GM06990 (cell line): ENCODE data around the gene PHYKPL.

ENCODE experiments used
- DNase-seq: peaks from one replicate; pipeline ENCODE4 v3.0.0-alpha.2; 2011; ENCODE audit not compliant: insufficient read length; ENCODE audit errors: extremely low read depth
- H3K27me3 ChIP-seq: replicated peaks from 2 replicates; pipeline ENCODE4 v1.6.0; 2011; ENCODE audit warnings: low read length; ENCODE audit not compliant: control insufficient read depth, insufficient read depth
- H3K36me3 ChIP-seq: 2 replicates; pipeline ENCODE4 v1.5.1; 2011; ENCODE audit warnings: low read length; ENCODE audit not compliant: control insufficient read depth, insufficient read depth
- H3K4me3 ChIP-seq: replicated peaks from 2 replicates; pipeline ENCODE4 v1.5.1; 2011; ENCODE audit warnings: low read depth, mild to moderate bottlenecking, control low read depth, low read length
- TF ChIP-seq, protein P1 (sequence below): IDR thresholded peaks from 2 replicates; pipeline ENCODE4 v1.5.1; 2011; ENCODE audit warnings: low read length, control low read depth, mild to moderate bottlenecking, inconsistent platforms; ENCODE audit not compliant: insufficient read depth, poor library complexity, severe bottlenecking

Gene PHYKPL

DNA sequence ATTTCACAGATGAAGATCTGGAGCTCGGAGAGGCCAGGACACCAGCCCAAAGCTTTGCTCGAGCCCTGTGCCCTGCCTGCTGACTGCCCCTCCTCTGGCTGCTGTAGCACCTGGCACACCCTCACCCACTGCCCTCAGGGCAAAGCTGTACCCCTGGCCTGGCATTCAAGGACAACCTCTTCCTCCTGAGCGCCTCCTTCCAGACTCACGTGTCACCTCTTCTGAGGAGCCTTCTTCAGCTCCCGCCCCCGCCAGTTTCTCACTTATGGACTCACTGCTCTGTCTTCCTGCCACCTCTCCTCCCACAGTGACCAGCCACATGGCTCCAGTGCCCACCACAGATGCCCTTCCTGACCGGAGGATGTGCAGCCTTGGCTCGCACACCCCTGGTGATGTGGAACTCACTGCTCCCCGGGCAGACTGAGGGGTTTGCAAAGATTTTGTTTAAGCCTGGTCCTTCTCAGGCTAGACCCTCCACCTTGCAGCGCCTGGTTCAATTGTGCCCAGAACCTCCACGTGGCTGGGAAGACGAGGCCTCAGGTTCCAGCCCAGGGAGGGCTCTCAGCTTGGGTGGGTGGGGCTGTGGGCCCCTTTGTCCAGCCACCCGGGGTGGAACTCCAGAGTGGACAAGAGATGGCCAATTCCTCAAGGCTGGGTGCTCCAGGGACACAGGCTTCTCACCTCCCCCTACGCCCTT is 46.6 kb upstream of the PHYKPL start:
- H3K36me3 ChIP-seq = no peaks in the 10 kb centered on the region
- TF ChIP-seq, protein P1, sequence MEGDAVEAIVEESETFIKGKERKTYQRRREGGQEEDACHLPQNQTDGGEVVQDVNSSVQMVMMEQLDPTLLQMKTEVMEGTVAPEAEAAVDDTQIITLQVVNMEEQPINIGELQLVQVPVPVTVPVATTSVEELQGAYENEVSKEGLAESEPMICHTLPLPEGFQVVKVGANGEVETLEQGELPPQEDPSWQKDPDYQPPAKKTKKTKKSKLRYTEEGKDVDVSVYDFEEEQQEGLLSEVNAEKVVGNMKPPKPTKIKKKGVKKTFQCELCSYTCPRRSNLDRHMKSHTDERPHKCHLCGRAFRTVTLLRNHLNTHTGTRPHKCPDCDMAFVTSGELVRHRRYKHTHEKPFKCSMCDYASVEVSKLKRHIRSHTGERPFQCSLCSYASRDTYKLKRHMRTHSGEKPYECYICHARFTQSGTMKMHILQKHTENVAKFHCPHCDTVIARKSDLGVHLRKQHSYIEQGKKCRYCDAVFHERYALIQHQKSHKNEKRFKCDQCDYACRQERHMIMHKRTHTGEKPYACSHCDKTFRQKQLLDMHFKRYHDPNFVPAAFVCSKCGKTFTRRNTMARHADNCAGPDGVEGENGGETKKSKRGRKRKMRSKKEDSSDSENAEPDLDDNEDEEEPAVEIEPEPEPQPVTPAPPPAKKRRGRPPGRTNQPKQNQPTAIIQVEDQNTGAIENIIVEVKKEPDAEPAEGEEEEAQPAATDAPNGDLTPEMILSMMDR = no peak
- no peaks in the 10 kb centered on the region for H3K27me3 ChIP-seq
- no peak for DNase-seq
- H3K4me3 ChIP-seq = no peak overlapping the region

DNA sequence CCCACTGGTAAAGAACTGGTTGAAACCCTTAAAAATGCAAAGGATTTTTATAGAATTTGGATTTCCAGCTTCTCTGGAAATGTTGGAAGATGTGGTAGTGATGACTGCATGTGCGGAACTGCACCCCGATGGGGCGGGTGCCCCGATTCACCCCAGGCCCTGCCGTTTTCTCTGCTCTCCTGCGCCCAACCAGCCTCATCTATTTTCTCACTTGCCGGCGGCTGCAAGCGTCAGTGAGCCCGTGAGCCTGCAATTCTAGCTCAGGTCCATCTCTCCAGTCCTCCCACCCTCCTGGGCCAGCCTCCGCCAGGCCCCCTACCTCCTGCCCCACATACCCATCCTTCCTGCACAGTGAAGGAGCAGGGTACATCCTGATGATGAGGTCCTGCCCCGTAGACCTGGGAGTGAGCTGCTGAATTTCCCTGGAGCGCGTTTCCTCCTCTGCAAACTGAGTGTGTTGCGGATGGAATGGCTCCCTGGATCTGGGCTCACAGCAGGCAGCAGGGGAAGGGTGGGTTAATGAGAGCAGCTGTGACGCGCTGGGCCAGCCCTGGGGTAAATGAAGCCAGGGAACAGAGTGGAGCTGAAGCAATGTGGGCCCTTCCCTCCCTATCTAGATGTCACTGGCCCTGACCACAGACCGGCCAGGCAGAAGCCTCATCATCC is 45.9 kb upstream of the PHYKPL start:
- Histone ChIP-seq H3K36me3 (no peaks in the 10 kb centered on the region), H3K27me3 (no peaks in the 10 kb centered on the region; the same call in 1 of the 2 replicates), H3K4me3 (no peak overlapping the region)
- no peak for DNase-seq
- TF ChIP-seq, protein P1 = no peak

GRCh38 chr5:178277866-178278265 is 45.3 kb upstream of the PHYKPL start:
- H3K4me3 ChIP-seq = no peak overlapping the region
- H3K36me3 ChIP-seq = no peaks in the 10 kb centered on the region
- DNase-seq = no peak
- TF ChIP-seq, protein P1 = no peak
- H3K27me3 ChIP-seq = no peaks in the 10 kb centered on the region; the same call in 1 of the 2 replicates

GRCh38 chr5:178277346-178277745 is 44.7 kb upstream of the PHYKPL start:
- Histone ChIP-seq H3K36me3 (no peaks in the 10 kb centered on the region), H3K27me3 (no peaks in the 10 kb centered on the region; the same call in 1 of the 2 replicates), H3K4me3 (no peak overlapping the region)
- TF ChIP-seq, protein P1 = no peak
- DNase-seq = no peak

- Histone ChIP-seq H3K36me3 (no peaks in the 10 kb centered on the region), H3K27me3 (no peaks in the 10 kb centered on the region; the same call in 1 of the 2 replicates), H3K4me3 (no peak overlapping the region)
- no peak for DNase-seq
- TF ChIP-seq, protein P1 = no peak
These were observed 42.4 kb upstream of the PHYKPL start for GRCh38 chr5:178274781-178275537.
